Stimulated activated CD8-positive, alpha-beta memory T cell treated with anti-CD3 and anti-CD28 coated beads, Interleukin-7, amount 100 ng/mL, for 24 hours (primary cell): ENCODE data around the gene KCNK2.
"Not testable (repeated sequence)": the region's sequence is repeated elsewhere in the genome, so short reads cannot be mapped to it uniquely, and the experiment has no call there.

ENCODE experiments used
- DNase-seq: peaks from one replicate; pipeline ENCODE4 v3.0.0-alpha.2; 2020; ENCODE audit warnings: low read depth

Gene KCNK2

GRCh38 chr1:215156232-215156631 lies 73.7 kb downstream of the KCNK2 start:
- no peak for DNase-seq

GRCh38 chr1:215160351-215160750 lies 77.8 kb downstream of the KCNK2 start:
- no peak for DNase-seq

DNA sequence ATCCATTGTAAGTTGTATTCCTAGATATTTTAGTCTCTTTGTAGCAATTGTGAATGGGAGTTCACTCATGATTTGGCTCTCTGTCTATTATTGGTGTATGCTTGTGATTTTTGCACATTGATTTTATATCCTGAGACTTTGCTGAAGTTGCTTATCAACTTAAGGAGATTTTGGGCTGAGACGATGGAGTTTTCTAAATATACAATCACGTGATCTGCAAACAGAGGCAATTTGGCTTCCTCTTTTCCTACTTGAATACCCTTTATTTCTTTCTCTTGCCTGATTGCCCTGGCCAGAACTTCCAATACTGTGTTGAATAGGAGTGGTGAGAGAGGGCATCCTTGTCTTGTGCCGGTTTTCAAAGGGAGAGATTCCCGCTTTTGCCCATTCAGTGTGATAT lies 80.6 kb downstream of the KCNK2 start:
- not testable (repeated sequence) for DNase-seq

DNA sequence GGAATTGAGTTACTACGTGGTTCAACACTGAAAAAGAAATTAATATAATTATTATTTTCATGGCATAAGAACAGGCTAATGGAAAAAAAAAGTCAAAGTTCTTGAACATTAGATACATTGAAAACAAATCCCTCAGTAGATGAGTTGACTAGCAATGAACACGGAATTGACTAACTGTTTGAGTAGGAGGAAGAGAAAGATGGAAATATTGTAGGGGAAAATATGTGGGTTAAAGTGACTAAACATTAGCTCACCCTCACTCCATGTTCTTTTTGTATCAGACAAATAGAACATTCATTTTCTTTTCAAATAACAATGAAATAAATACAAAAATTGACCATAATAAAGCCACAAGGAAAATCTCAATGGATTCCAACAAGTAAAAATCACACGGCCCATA lies 84.3 kb downstream of the KCNK2 start:
- no peak for DNase-seq

- DNase-seq: no peak
Observed at GRCh38 chr1:215181518-215181917, 99.0 kb downstream of the KCNK2 start.

DNA sequence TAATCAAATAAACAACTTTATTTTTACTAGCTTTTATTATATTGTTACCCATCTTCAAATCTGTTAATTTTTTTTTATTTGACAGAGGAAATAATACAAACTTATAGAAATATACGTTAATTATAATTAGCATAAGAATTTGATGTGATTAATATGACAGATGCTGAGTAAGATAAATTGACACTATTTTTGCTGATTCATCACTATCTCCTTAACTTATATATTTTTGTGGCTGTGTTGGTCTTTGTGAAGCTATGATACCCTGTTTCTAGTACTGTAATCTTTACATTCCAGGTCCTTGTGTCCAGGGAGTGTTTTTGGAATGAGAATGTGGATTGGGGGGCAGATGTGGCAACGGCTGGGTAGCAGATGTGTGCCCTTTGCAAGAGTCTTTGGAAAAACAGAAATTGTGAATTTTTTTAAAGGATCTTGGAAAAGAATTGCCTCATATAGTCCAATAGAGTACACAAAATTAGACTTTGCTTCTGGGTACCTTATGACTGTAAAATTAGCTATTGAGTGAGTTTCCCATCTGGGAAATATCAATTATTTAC lies 102.6 kb downstream of the KCNK2 start:
- DNase-seq: no peak

- no peak for DNase-seq
Observed at GRCh38 chr1:215188302-215188950, 105.9 kb downstream of the KCNK2 start.

- no peak for DNase-seq
Observed at GRCh38 chr1:215192306-215192705, 109.8 kb downstream of the KCNK2 start.

- no peak for DNase-seq
Observed at GRCh38 chr1:215198021-215198420, 115.5 kb downstream of the KCNK2 start.

DNA sequence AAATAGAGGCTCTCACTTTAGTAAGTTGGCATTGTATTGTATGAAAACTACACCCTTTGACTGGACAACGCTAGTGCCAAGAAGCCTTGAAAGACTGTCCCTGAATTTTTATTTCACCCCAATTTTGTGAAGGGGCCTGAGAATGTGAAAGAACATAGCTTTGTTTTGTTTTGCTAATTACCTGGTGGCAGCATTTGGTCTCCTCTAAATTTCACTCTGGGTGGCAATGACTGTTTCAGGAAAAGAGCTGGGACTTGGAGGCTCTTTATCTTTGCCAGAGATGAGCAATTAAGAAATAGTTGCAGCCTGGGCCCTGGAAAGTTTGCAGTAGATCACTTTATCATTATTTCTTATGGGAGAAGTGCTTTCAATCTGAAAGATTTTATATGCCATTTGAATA lies 117.6 kb downstream of the KCNK2 start:
- no peak for DNase-seq

DNA sequence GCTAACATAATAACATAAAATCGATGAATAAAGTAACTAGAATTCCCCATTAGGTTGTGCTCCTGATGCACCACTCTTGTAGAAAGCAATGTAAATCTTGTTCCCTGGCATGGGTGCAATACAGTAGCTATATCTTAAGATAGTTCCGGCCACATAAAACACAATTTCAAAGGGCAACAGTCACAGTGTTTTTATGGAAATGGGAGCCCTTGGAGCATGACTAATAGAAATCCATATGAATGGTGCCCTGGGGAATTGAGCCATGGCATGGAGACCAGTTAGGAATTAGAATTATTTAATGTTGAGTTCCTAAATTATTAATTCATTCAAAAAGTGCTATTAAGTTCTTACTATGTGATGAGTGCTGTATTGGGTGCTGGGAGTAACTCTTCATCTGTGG lies 118.7 kb downstream of the KCNK2 start:
- no peak for DNase-seq

GRCh38 chr1:215202868-215203267 lies 120.3 kb downstream of the KCNK2 start:
- DNase-seq: no peak

- no peak for DNase-seq
Observed at GRCh38 chr1:215210167-215210566, 127.6 kb downstream of the KCNK2 start.

DNA sequence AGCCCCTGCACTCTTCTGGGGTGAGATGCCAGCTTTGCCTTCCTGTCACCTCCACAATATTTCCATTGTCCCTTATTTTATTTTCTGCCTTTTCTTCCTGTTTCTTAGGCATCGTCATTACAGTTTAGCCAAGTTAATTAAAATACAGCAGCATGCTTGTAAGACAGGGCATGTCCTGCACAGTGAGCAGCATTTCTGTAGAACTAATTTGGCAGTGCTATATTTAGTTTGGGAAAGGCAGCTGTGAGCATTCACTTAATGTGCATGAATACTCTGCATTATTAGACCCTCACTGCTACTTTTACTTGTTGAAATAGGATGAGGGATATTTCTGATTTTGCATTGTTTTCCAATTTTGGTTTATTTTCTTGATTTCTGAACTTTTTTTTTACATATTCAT lies 133.3 kb downstream of the KCNK2 start:
- no peak for DNase-seq

DNA sequence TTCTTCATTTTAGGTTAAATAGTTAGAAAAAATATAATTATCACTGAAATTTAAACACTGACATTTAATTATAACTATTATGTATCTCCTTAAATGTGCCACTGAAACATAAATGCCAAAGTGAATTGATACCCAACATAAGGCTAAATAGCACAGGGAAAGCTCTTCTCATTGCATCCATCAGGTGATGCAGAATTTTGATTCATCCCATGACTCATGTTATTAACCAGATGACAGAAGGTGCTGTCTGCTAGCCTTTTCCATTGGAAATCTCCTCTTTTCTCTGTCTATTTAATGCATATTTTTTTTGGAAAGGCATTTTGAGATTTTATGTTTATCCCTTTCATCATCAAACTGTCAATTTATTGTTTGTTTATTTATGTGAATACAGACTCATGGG lies 136.8 kb downstream of the KCNK2 start:
- DNase-seq: no peak

GRCh38 chr1:215220346-215220745 lies 137.8 kb downstream of the KCNK2 start:
- DNase-seq: no peak

GRCh38 chr1:215226757-215227156 lies 144.2 kb downstream of the KCNK2 start:
- DNase-seq: no peak

DNA sequence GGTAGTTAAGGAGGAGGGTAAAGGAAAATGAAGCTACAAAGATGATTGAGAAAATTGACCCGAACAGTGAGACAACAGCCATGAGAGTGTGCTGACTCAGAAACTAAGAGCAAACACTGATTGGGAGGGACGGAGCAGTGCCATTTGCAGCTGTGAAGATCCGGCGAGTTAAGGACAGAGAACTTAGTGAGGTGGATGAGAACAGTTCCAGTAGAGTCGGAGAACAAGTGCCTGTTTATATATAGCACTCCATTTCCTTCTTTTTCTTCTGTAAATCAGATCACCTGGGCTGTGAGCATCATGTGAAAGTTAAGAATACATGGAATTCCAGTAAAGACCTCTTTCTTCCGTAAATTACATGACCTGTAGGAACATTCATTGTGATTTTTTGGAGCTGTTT lies 145.7 kb downstream of the KCNK2 start:
- DNase-seq: no peak

GRCh38 chr1:215241451-215241850 lies 158.9 kb downstream of the KCNK2 start:
- no peak for DNase-seq

DNA sequence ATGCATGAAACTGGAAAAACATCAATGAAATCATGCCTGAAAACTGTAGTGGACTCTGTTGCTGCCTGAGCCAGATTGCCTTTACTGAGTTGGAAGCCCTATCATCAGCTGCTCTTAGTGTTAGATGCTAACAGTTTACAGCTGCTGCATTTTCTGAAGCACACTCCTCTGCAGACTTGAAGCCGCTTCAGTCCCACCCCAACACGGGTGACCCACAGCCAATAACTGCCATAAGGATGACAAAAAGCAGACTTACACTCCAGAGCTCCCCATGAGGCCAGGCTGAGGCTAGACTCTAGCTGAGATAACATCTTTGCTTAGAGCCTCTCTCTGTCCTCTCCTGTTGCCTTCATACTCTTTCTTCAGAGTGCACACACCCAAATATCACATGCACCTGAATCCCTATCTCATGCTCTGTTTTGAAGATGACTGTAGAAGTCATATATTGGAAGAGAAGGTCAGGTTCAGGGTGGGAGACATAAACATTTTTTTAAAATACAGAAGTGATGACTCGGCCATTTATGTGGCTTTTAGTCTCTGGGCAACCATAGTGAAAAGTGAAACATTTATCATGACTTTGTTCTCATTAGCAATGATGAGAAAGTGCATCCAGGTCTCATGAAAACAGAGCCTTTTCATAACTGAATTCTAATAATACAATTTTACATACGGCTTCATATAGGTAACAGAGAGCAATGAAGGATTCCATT lies 161.0 kb downstream of the KCNK2 start:
- DNase-seq: no peak

GRCh38 chr1:215250913-215251312 lies 168.4 kb downstream of the KCNK2 start:
- no peak for DNase-seq

DNA sequence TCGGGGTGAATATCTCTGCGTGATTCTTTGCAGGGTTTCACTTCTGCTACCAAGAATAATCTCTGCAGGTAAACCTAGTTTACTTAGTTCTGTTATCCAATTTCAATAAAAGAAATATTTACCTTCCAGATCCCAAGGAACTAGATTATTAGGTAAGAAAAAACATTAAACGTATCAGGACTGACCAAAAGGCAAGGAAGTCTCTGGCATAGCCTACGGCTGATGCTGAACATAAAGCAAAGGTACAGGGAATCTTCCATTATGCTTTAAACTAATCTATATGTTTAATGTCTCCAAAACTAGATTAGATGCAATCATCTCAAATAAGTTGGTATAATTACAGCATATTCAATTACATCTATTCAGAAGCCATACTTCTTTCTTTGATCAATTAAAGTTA lies 168.9 kb downstream of the KCNK2 start:
- DNase-seq: no peak

DNA sequence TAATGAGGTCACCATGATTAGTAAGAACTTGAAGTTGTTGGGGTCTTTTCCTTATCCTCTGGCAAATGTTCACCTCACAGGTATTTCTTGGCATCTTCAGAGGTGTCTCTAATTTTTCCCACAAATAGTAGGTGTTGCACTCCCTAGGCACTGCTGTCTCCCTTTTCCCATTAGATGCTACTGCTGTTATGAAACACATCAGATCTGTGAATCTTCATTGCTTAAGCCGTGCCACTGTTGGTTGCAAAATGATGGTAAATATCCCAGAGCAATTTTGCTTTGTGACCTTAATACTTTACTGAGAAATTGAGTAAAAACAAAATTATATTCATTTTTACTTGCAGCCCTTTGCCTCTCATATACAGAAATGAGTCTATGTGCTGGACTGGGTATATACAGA lies 169.6 kb downstream of the KCNK2 start:
- DNase-seq: no peak
